Activated CD8-positive, alpha-beta T cell treated with anti-CD3 and anti-CD28 coated beads, Interleukin-2, amount 10 ng/mL, durations not matched to agents 7 days and 5 days (primary cell): Measurements from ENCODE around the gene CCL15. TPM values are rescaled to one million over a fixed set of nuclear protein-coding genes. Genes with fewer than 3 reads are reported as not detected.
"Not testable (repeated sequence)": the region's sequence is repeated elsewhere in the genome, so short reads cannot be mapped to it uniquely, and the experiment has no call there.

Source experiments
- ATAC-seq: fragments of 150-1000 bp; cut with Tn5 transposase; one replicate; pipeline ENCODE4 v1.10.0; 2021; ENCODE audit warnings: moderate library complexity
- CTCF ChIA-PET: fragments of 350-600 bp; sonication (Branson Sonifier 250); formaldehyde crosslinking; loops from one replicate; lab custom pipeline; 2021; ENCODE audit warnings: antibody characterized with exemption; lab: Charles Lee
- POLR2A ChIA-PET: fragments of 350-600 bp; sonication (Branson Sonifier 250); formaldehyde crosslinking; loops from one replicate; lab custom pipeline; 2021; ENCODE audit warnings: antibody characterized with exemption; lab: Charles Lee
- DNase-seq: peaks from one replicate; pipeline ENCODE4 v3.0.0-alpha.2; 2020
- H3K27ac Mint-ChIP-seq: one replicate; pipeline ENCODE4 v1.8.0; 2021; ENCODE audit warnings: mild to moderate bottlenecking, mixed read lengths
- H3K27me3 Mint-ChIP-seq: one replicate; pipeline ENCODE4 v1.8.0; 2021; ENCODE audit warnings: low read depth, mixed read lengths
- H3K36me3 Mint-ChIP-seq: one replicate; pipeline ENCODE4 v1.8.0; 2021; ENCODE audit warnings: low read depth, mixed read lengths
- H3K4me1 Mint-ChIP-seq: one replicate; pipeline ENCODE4 v1.8.0; 2021; ENCODE audit warnings: low read depth, mixed read lengths
- H3K4me3 Mint-ChIP-seq: one replicate; pipeline ENCODE4 v1.8.0; 2021; ENCODE audit warnings: mild to moderate bottlenecking, mixed read lengths
- H3K9me3 Mint-ChIP-seq: one replicate; pipeline ENCODE4 v1.8.0; 2022; ENCODE audit warnings: mixed read lengths; ENCODE audit not compliant: insufficient read depth
- total RNA-seq, 2 experiments: library from RNA; stranded (reverse); gene quantifications; one replicate each; pipeline ENCODE4 v1.2.3, GENCODE V29; 2021

Gene CCL15
- total RNA-seq = not detected

GRCh38 chr17:36001110-36001771, at the start of gene CCL15:
Gene CCL15, minus strand, starts transcription at chr17:36001553. Its CDS starts 61 bp downstream, at chr17:36001492.
- Mint-ChIP-seq H3K27me3 (peaks cover 10% of the 10 kb centered on the region), H3K36me3 (no peaks in the 10 kb centered on the region), H3K27ac (no peak within 1 kb of the TSS), H3K4me1 (peaks cover 7% of the 10 kb centered on the region), H3K4me3 (no peak within 1 kb of the TSS), H3K9me3 (no peaks in the 10 kb centered on the region)
- DNase-seq (no peak), ATAC-seq (no peak)
- ChIA-PET POLR2A (no interaction called here), CTCF (interaction anchor here (1.2 to 1.9 kb wide), 2 partner anchors 8 to 148 kb away, joined by 3 to 5 read pairs; no protein-coding TSS in a partner anchor)

GRCh38 chr17:36049643-36050042, 48.3 kb upstream of the CCL15 start:
- DNase-seq = no peak
- Mint-ChIP-seq H3K4me1 (no peaks in the 10 kb centered on the region), H3K4me3 (no peak overlapping the region), H3K36me3 (no peaks in the 10 kb centered on the region), H3K27ac (no peak overlapping the region), H3K9me3 (peaks cover 17% of the 10 kb centered on the region), H3K27me3 (peaks cover 32% of the 10 kb centered on the region)
- ChIA-PET POLR2A (no interaction called here), CTCF (no interaction called here)
- no peak for ATAC-seq

- ATAC-seq = no peak
- no peak for DNase-seq
- H3K27me3 Mint-ChIP-seq = peaks cover 24% of the 10 kb centered on the region
- ChIA-PET CTCF (interaction anchor here (1.5 kb wide), 1 partner anchor 25 kb away, joined by 4 read pairs; no protein-coding TSS in a partner anchor), POLR2A (no interaction called here)
- H3K27ac Mint-ChIP-seq = no peak overlapping the region
- no peaks in the 10 kb centered on the region for H3K4me1 Mint-ChIP-seq
- H3K36me3 Mint-ChIP-seq = no peaks in the 10 kb centered on the region
- peaks cover 17% of the 10 kb centered on the region for H3K9me3 Mint-ChIP-seq
- no peak overlapping the region for H3K4me3 Mint-ChIP-seq
These were observed 46.7 kb upstream of the CCL15 start for GRCh38 chr17:36048066-36048465.

- ChIA-PET CTCF (no interaction called here), POLR2A (no interaction called here)
- no peaks in the 10 kb centered on the region for H3K9me3 Mint-ChIP-seq
- peaks cover 30% of the 10 kb centered on the region for H3K27me3 Mint-ChIP-seq
- no peaks in the 10 kb centered on the region for H3K4me1 Mint-ChIP-seq
- no peaks in the 10 kb centered on the region for H3K36me3 Mint-ChIP-seq
- DNase-seq (no peak), ATAC-seq (no peak)
- no peak overlapping the region for H3K4me3 Mint-ChIP-seq
- no peak overlapping the region for H3K27ac Mint-ChIP-seq
These were observed 34.9 kb upstream of the CCL15 start for GRCh38 chr17:36036235-36036634.

GRCh38 chr17:36034127-36034526, 32.8 kb upstream of the CCL15 start:
- no peak for DNase-seq
- CTCF ChIA-PET = no interaction called here
- no peaks in the 10 kb centered on the region for H3K9me3 Mint-ChIP-seq
- H3K4me3 Mint-ChIP-seq = no peak overlapping the region
- POLR2A ChIA-PET = no interaction called here
- no peaks in the 10 kb centered on the region for H3K36me3 Mint-ChIP-seq
- ATAC-seq = no peak
- peaks cover 41% of the 10 kb centered on the region for H3K27me3 Mint-ChIP-seq
- no peaks in the 10 kb centered on the region for H3K4me1 Mint-ChIP-seq
- H3K27ac Mint-ChIP-seq = no peak overlapping the region

- Mint-ChIP-seq H3K27me3 (peaks cover 50% of the 10 kb centered on the region), H3K4me3 (no peak overlapping the region), H3K27ac (no peak overlapping the region), H3K4me1 (no peaks in the 10 kb centered on the region), H3K9me3 (no peaks in the 10 kb centered on the region), H3K36me3 (no peaks in the 10 kb centered on the region)
- POLR2A ChIA-PET = no interaction called here
- DNase-seq (no peak), ATAC-seq (no peak)
- CTCF ChIA-PET = no interaction called here
These were observed 29.6 kb upstream of the CCL15 start for GRCh38 chr17:36030956-36031355.

- Mint-ChIP-seq H3K36me3 (no peaks in the 10 kb centered on the region), H3K9me3 (no peaks in the 10 kb centered on the region), H3K27me3 (peaks cover 34% of the 10 kb centered on the region), H3K27ac (no peak overlapping the region), H3K4me3 (no peak overlapping the region), H3K4me1 (no peaks in the 10 kb centered on the region)
- no peak for ATAC-seq
- CTCF ChIA-PET = interaction anchor here (0.6 kb wide), 1 partner anchor 42 kb away, joined by 3 read pairs; no protein-coding TSS in a partner anchor
- POLR2A ChIA-PET = no interaction called here
- no peak for DNase-seq
These were observed 26.4 kb upstream of the CCL15 start for GRCh38 chr17:36027761-36028160.

GRCh38 chr17:36024106-36024869, 22.9 kb upstream of the CCL15 start:
- Mint-ChIP-seq H3K36me3 (no peaks in the 10 kb centered on the region), H3K27me3 (peaks cover 35% of the 10 kb centered on the region), H3K4me1 (no peaks in the 10 kb centered on the region), H3K9me3 (no peaks in the 10 kb centered on the region), H3K27ac (no peak overlapping the region), H3K4me3 (no peak overlapping the region)
- POLR2A ChIA-PET = no interaction called here
- ATAC-seq (no peak), DNase-seq (no peak)
- CTCF ChIA-PET = no interaction called here

- no peaks in the 10 kb centered on the region for H3K4me1 Mint-ChIP-seq
- no peak overlapping the region for H3K4me3 Mint-ChIP-seq
- no peak overlapping the region for H3K27ac Mint-ChIP-seq
- ChIA-PET POLR2A (interaction anchor here (1.8 kb wide), 1 partner anchor 15 kb away, joined by 4 read pairs; no protein-coding TSS in a partner anchor), CTCF (interaction anchor here (1.1 to 1.9 kb wide), 2 partner anchors 14 to 50 kb away, joined by 4 to 5 read pairs; no protein-coding TSS in a partner anchor)
- peaks cover 31% of the 10 kb centered on the region for H3K27me3 Mint-ChIP-seq
- no peaks in the 10 kb centered on the region for H3K36me3 Mint-ChIP-seq
- no peak for ATAC-seq
- DNase-seq = no peak
- no peaks in the 10 kb centered on the region for H3K9me3 Mint-ChIP-seq
These were observed 18.1 kb upstream of the CCL15 start for GRCh38 chr17:36019423-36019822.

GRCh38 chr17:36017799-36018198, 16.4 kb upstream of the CCL15 start, which contains the start of gene CCL23:
Gene CCL23, minus strand, starts transcription at chr17:36017972. Its CDS starts 75 bp downstream, at chr17:36017897.
- DNase-seq (no peak), ATAC-seq (no peak)
- H3K36me3 Mint-ChIP-seq = no peaks in the 10 kb centered on the region
- H3K27me3 Mint-ChIP-seq = peaks cover 29% of the 10 kb centered on the region
- no peaks in the 10 kb centered on the region for H3K9me3 Mint-ChIP-seq
- H3K4me1 Mint-ChIP-seq = no peaks in the 10 kb centered on the region
- ChIA-PET CTCF (interaction anchor here (1.2 kb wide), 1 partner anchor 55 kb away, joined by 4 read pairs; no protein-coding TSS in a partner anchor), POLR2A (no interaction called here)
- no peak within 1 kb of the TSS for H3K27ac Mint-ChIP-seq
- H3K4me3 Mint-ChIP-seq = no peak within 1 kb of the TSS

- peaks cover 25% of the 10 kb centered on the region for H3K27me3 Mint-ChIP-seq
- no peak overlapping the region for H3K27ac Mint-ChIP-seq
- CTCF ChIA-PET = no interaction called here
- H3K4me3 Mint-ChIP-seq = no peak overlapping the region
- H3K9me3 Mint-ChIP-seq = no peaks in the 10 kb centered on the region
- DNase-seq (no peak), ATAC-seq (no peak)
- H3K4me1 Mint-ChIP-seq = no peaks in the 10 kb centered on the region
- POLR2A ChIA-PET = no interaction called here
- H3K36me3 Mint-ChIP-seq = no peaks in the 10 kb centered on the region
These were observed 15.2 kb upstream of the CCL15 start for GRCh38 chr17:36016555-36016954.

GRCh38 chr17:36015895-36016294, 14.5 kb upstream of the CCL15 start:
- H3K27ac Mint-ChIP-seq, ATAC-seq, DNase-seq, H3K4me3 Mint-ChIP-seq, H3K36me3 Mint-ChIP-seq, H3K9me3 Mint-ChIP-seq, H3K4me1 Mint-ChIP-seq, POLR2A ChIA-PET: not testable (repeated sequence)
- H3K27me3 Mint-ChIP-seq = peaks cover 22% of the 10 kb centered on the region
- CTCF ChIA-PET = interaction anchor here (0.7 kb wide), 1 partner anchor 47 kb away, joined by 3 read pairs; no protein-coding TSS in a partner anchor
